Measurements from ENCODE around the gene RNF5. TPM values are rescaled to one million over a fixed set of nuclear protein-coding genes. Genes with fewer than 3 reads are reported as not detected.
"Not testable (repeated sequence)": the region's sequence is repeated elsewhere in the genome, so short reads cannot be mapped to it uniquely, and the experiment has no call there.

RNF5 gene
- 164 and 224 TPM in 2 replicates for polyA plus RNA-seq (2014; cell fraction: cytosol; rRNA removed)
- 109 and 119 TPM in 2 replicates for polyA plus RNA-seq (2014; cell fraction: nucleus; rRNA removed)

- DNase-seq (ENCODE audit: low spot score), result peak; percentile 100
Measured at GRCh38 chr6:32177788-32178546, at the start of gene RNF5. Gene RNF5 (plus strand): TSS chr6:32178405. CDS start chr6:32178512, 107 bp downstream.

- no peak for DNase-seq (ENCODE audit: low spot score)
Measured at GRCh38 chr6:32128751-32129296, 49.4 kb upstream of the RNF5 start.

GRCh38 chr6:32129297-32130088 lies 48.7 kb upstream of the RNF5 start:
- DNase-seq (ENCODE audit: low spot score), result no peak

- no peak for DNase-seq (ENCODE audit: low spot score)
Measured at GRCh38 chr6:32131439-32131948, 46.7 kb upstream of the RNF5 start.

- DNase-seq (ENCODE audit: low spot score), result no peak
Measured at GRCh38 chr6:32132110-32132509, 46.1 kb upstream of the RNF5 start.

GRCh38 chr6:32133786-32134185 lies 44.4 kb upstream of the RNF5 start:
- DNase-seq (ENCODE audit: low spot score), result no peak

GRCh38 chr6:32137454-32137853 lies 40.8 kb upstream of the RNF5 start:
- DNase-seq (ENCODE audit: low spot score), result no peak

GRCh38 chr6:32139590-32139989 lies 38.6 kb upstream of the RNF5 start:
- DNase-seq (ENCODE audit: low spot score), result no peak

- no peak for DNase-seq (ENCODE audit: low spot score)
Measured at GRCh38 chr6:32140420-32141046, 37.7 kb upstream of the RNF5 start.

- DNase-seq (ENCODE audit: low spot score), result not testable (repeated sequence)
Measured at GRCh38 chr6:32144238-32144637, 34.0 kb upstream of the RNF5 start.

- DNase-seq (ENCODE audit: low spot score), result no peak
Measured at GRCh38 chr6:32146287-32146686, 31.9 kb upstream of the RNF5 start.

- DNase-seq (ENCODE audit: low spot score), result no peak
Measured at GRCh38 chr6:32146687-32147086, 31.5 kb upstream of the RNF5 start.

GRCh38 chr6:32147401-32148132 lies 30.6 kb upstream of the RNF5 start:
- DNase-seq (ENCODE audit: low spot score), result no peak

GRCh38 chr6:32148289-32149091 lies 29.7 kb upstream of the RNF5 start:
- no peak for DNase-seq (ENCODE audit: low spot score)

- no peak for DNase-seq (ENCODE audit: low spot score)
Measured at GRCh38 chr6:32149092-32149755, 29.0 kb upstream of the RNF5 start.

GRCh38 chr6:32149932-32150870 lies 28.0 kb upstream of the RNF5 start:
- DNase-seq (ENCODE audit: low spot score), result no peak

- DNase-seq (ENCODE audit: low spot score), result no peak
Measured at GRCh38 chr6:32151181-32151862, 26.9 kb upstream of the RNF5 start.

All from SK-N-DZ (cell line).